Large intestine (tissue), 12 donors: ENCODE data around the gene ERH. TPM values are rescaled to one million over a fixed set of nuclear protein-coding genes. Genes with fewer than 3 reads are reported as not detected.

Source experiments
- DNase-seq, 2 donors: peaks; one replicate each; pipeline versions ENCODE4 v3.0.0 to v3.0.0-alpha.2; 2013
- H3K27ac ChIP-seq: one replicate; pipeline ENCODE4 v1.5.1; 2013; ENCODE audit warnings: low read length
- H3K27me3 ChIP-seq: 2 replicates; pipeline ENCODE4 v1.6.1; 2013; ENCODE audit warnings: low read length; ENCODE audit not compliant: control insufficient read depth, insufficient read depth
- H3K36me3 ChIP-seq: 2 replicates; pipeline ENCODE4 v1.6.1; 2013; ENCODE audit warnings: low read length; ENCODE audit not compliant: control insufficient read depth, insufficient read depth
- H3K4me1 ChIP-seq: one replicate; pipeline ENCODE4 v1.6.1; 2013; ENCODE audit warnings: low read length; ENCODE audit not compliant: control insufficient read depth, insufficient read depth
- H3K4me3 ChIP-seq: one replicate; pipeline ENCODE4 v1.5.1; 2013; ENCODE audit warnings: low read length
- H3K9me3 ChIP-seq: one replicate; pipeline ENCODE4 v1.6.1; 2013; ENCODE audit warnings: mild to moderate bottlenecking, low read depth, low read length, moderate library complexity; ENCODE audit not compliant: control insufficient read depth
- WGBS: methylation state at CpG from one replicate; pipeline ENCODE4 v1.1.5; 2013; ENCODE audit warnings: low lambda C conversion rate; ENCODE audit not compliant: insufficient coverage; 5-methylcytosine and 5-hydroxymethylcytosine counted together
- long read RNA-seq, 11 donors: transcript quantifications; one replicate each; lab custom pipeline, GENCODE V29; 2026
- polyA plus RNA-seq: library from polyadenylated mRNA; unstranded; fragments of 120-200 nt; gene quantifications from one replicate; pipeline ENCODE4 v1.2.1, GENCODE V29; 2013

The ERH gene
- 163 TPM for polyA plus RNA-seq
- long read RNA-seq, donor 1, transcript ERH-203 (4 exons, 1,124 nt), result major isoform, 86 of 88 reads
- long read RNA-seq, donor 1, partial matches to known transcripts, result 0 of 88 reads
- long read RNA-seq, donor 1, other reads (novel, unspliced or antisense), result 0 of 88 reads
- long read RNA-seq, donor 2, transcript ERH-202 (3 exons, 586 nt), result minor isoform, 7 of 211 reads
- long read RNA-seq, donor 2, transcript ERH-203 (4 exons, 1,124 nt), result major isoform, 185 of 211 reads
- long read RNA-seq, donor 2, partial matches to known transcripts, result 19 of 211 reads
- long read RNA-seq, donor 2, other reads (novel, unspliced or antisense), result 0 of 211 reads
- long read RNA-seq, donor 3, result 0 reads
- long read RNA-seq, donor 4, transcript ERH-203 (4 exons, 1,124 nt), result major isoform, 20 of 20 reads
- long read RNA-seq, donor 4, partial matches to known transcripts, result 0 of 20 reads
- long read RNA-seq, donor 4, other reads (novel, unspliced or antisense), result 0 of 20 reads
- long read RNA-seq, donor 5, transcript ERH-203 (4 exons, 1,124 nt), result major isoform, 91 of 93 reads
- long read RNA-seq, donor 5, partial matches to known transcripts, result 0 of 93 reads
- long read RNA-seq, donor 5, other reads (novel, unspliced or antisense), result 0 of 93 reads
- long read RNA-seq, donor 6, transcript ERH-203 (4 exons, 1,124 nt), result major isoform, 163 of 175 reads
- long read RNA-seq, donor 6, partial matches to known transcripts, result 6 of 175 reads
- long read RNA-seq, donor 6, other reads (novel, unspliced or antisense), result 0 of 175 reads
- long read RNA-seq, donor 7, transcript ERH-203 (4 exons, 1,124 nt), result major isoform, 96 of 105 reads
- long read RNA-seq, donor 7, partial matches to known transcripts, result 6 of 105 reads
- long read RNA-seq, donor 7, other reads (novel, unspliced or antisense), result 0 of 105 reads
- long read RNA-seq, donor 8, transcript ERH-203 (4 exons, 1,124 nt), result major isoform, 221 of 242 reads
- long read RNA-seq, donor 8, transcript ERH-202 (3 exons, 586 nt), result minor isoform, 9 of 242 reads
- long read RNA-seq, donor 8, partial matches to known transcripts, result 12 of 242 reads
- long read RNA-seq, donor 8, other reads (novel, unspliced or antisense), result 0 of 242 reads
- long read RNA-seq, donor 9, transcript ERH-202 (3 exons, 586 nt), result minor isoform, 5 of 194 reads
- long read RNA-seq, donor 9, transcript ERH-203 (4 exons, 1,124 nt), result major isoform, 180 of 194 reads
- long read RNA-seq, donor 9, partial matches to known transcripts, result 8 of 194 reads
- long read RNA-seq, donor 9, other reads (novel, unspliced or antisense), result 0 of 194 reads
- long read RNA-seq, donor 10, transcript ERH-203 (4 exons, 1,124 nt), result major isoform, 223 of 235 reads
- long read RNA-seq, donor 10, partial matches to known transcripts, result 8 of 235 reads
- long read RNA-seq, donor 10, other reads (novel, unspliced or antisense), result 0 of 235 reads
- long read RNA-seq, donor 11, transcript ERH-202 (3 exons, 586 nt), result minor isoform, 6 of 163 reads
- long read RNA-seq, donor 11, transcript ERH-203 (4 exons, 1,124 nt), result major isoform, 151 of 163 reads
- long read RNA-seq, donor 11, partial matches to known transcripts, result 6 of 163 reads
- long read RNA-seq, donor 11, other reads (novel, unspliced or antisense), result 0 of 163 reads

DNA sequence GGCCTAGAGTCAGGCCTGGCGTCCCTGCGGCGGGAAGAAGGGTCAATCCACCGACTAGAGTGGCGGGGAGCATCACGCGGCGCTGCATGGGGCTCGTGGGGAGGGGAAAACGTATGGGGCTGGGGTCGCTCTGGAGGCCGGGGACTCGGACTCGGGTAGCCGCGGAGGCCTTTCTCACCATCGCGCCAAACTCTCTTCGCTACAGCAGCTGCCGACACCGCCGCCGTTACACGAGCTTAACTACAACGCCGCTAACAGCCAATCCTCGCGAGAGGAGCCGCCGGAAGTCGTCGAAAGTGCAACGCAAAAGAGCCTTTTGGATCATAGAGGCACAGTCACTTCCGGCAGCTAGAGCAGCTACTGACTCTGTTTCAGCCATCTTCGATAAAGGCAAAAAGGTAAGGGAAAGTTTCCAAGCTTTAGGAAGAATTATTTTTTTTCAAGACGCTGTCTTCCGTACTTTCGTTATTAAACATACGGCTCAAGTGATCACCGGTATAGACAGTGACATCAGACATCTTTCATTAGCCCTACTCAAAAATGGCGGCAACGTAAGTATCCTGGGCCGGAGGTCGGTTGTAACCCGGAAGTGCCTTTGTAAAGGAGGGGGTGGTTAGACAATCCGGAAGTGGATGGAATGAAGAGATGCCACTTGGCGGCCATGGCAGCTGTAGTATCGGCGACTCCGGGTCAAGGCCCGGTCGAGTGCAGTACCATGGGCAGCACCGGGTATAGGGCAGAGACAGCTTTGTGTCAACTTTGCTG lies at the start of gene ERH, which contains the start of gene SLC39A9:
ERH (minus strand) TSS at position 247 of the 765 bp plus-strand sequence; CDS start at position 181, 66 bp downstream.
SLC39A9 (plus strand) TSS at position 640 of the 765 bp plus-strand sequence. CDS start 678 bp downstream, outside the sequence.
- Histone ChIP-seq H3K9me3 (no peaks in the 10 kb centered on the region), H3K4me3 (peak within 1 kb of the TSS; percentile 95), H3K4me1 (no peaks in the 10 kb centered on the region), H3K27ac (peak within 1 kb of the TSS; percentile 84), H3K36me3 (peaks cover 25% of the 10 kb centered on the region), H3K27me3 (no peaks in the 10 kb centered on the region)
- WGBS, result no CpG with 5 or more reads among the region's 53 CpGs
- peak; percentile 95 to 99 for DNase-seq

DNA sequence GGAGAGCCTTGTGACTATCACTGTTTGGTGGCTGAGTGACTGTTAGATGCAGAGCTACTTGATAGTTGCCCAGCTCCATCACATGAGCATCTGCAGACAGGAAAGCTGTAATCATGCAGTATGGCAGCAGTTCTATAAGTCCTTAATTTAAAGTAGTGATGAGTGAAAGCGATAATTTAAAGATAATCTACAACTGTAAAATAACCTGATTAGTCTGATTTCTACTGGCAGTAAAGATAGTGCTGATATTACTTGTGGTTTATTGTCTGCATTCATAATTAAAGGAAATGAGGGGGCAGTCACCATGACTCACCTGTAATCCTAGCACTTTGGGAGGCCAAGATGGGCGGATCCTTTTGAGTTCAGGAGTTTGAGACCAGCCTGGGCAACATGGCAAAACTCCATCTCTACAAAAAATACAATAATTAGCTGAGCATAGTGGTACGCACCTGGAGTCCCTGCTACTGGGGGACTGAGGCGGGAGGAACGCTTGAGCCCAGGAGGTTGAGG lies 45.3 kb upstream of the ERH start:
- WGBS, result 100% methylated on average over 3 of the region's 5 CpGs
- no peak overlapping the region for H3K4me3 ChIP-seq
- no peaks in the 10 kb centered on the region for H3K4me1 ChIP-seq
- no peak for DNase-seq
- no peak overlapping the region for H3K27ac ChIP-seq
- H3K36me3 ChIP-seq, result peaks cover 14% of the 10 kb centered on the region
- no peaks in the 10 kb centered on the region for H3K27me3 ChIP-seq
- H3K9me3 ChIP-seq, result no peaks in the 10 kb centered on the region

DNA sequence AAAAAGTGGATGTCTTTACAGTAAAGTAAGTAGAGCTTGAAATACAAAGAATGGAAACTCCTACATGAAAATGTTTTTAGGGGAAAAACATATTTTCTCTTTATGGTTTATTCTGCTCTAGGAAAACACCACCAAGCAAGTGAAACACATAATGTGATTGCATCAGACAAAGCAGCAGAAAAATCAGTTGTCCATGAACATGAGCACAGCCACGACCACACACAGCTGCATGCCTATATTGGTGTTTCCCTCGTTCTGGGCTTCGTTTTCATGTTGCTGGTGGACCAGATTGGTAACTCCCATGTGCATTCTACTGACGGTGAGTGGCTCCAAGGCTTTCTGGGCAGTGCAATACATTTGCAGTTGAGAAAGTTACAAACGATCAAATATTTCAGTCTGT lies 43.8 kb upstream of the ERH start:
- H3K4me1 ChIP-seq, result no peaks in the 10 kb centered on the region
- no CpG with 5 or more reads among the region's 5 CpGs for WGBS
- H3K27me3 ChIP-seq, result no peaks in the 10 kb centered on the region
- H3K4me3 ChIP-seq, result no peak overlapping the region
- no peak overlapping the region for H3K27ac ChIP-seq
- H3K9me3 ChIP-seq, result no peaks in the 10 kb centered on the region
- H3K36me3 ChIP-seq, result peaks cover 14% of the 10 kb centered on the region
- DNase-seq, result no peak

DNA sequence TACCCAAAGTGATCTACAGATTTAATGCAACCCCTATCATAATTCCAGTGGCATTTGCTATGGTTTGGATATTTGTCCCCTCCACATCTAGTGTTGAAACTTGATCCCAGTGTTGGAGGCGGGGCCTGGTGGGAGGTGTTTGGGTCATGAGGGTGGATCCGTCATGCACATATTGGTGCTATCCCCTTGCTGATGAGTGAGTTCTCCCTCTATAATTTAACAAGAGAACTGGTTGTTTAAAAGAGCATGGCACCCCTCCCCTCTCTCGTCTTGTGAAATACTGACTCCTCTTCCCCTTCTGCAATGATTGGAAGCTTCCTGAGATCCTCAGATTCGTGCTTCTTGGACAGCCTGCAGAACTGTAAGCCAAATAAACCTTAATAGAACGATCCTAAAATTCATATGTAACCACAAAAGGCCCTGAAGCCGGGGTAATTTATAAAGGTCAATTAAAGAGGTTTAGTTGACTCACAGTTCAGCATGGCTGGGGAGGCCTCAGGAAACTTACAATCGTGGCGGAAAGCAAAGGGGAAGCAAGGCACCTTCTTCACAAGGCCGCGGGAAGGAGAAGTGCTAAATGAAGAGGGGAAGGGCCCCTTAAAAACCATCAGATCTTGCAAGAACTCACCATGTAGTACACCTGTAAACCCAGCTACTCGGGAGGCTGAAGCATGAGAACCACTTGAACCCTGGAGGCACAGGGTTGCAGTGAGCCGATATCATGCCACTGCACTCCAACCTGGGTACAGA lies 41.6 kb upstream of the ERH start:
- 100% methylated on average over 1 of the region's 12 CpGs for WGBS

DNA sequence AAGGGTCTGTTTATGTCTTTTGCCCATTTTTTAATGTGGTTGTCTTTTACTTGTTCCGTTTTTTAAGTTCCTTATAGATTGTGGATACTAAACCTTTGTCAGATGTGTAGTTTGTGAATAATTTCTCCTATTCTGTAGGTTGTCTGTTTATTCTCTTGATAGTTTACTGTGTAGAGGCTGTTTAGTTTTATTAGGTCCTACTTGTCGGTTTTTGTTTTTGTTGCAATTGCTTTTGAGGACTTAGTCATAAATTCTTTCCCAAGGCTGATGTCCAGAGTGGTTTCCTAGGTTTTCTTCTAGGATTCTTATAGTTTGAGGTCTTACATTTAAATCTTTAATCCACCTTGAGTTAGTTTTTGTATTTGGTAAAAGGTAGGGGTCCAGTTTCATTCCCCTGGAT lies 34.3 kb upstream of the ERH start:
- no peaks in the 10 kb centered on the region for H3K4me1 ChIP-seq
- DNase-seq, result no peak
- H3K27me3 ChIP-seq, result no peaks in the 10 kb centered on the region
- H3K4me3 ChIP-seq, result no peak overlapping the region
- 83% methylated on average over 1 of the region's 2 CpGs for WGBS
- H3K27ac ChIP-seq, result no peak overlapping the region
- H3K9me3 ChIP-seq, result no peaks in the 10 kb centered on the region
- H3K36me3 ChIP-seq, result no peaks in the 10 kb centered on the region

More for the DNA sequence above, 41.6 kb upstream of the ERH start:
- H3K27ac ChIP-seq, result no peak overlapping the region
- no peaks in the 10 kb centered on the region for H3K9me3 ChIP-seq
- no peak for DNase-seq
- H3K36me3 ChIP-seq, result peaks cover 13% of the 10 kb centered on the region
- no peaks in the 10 kb centered on the region for H3K27me3 ChIP-seq
- no peaks in the 10 kb centered on the region for H3K4me1 ChIP-seq
- H3K4me3 ChIP-seq, result no peak overlapping the region

DNA sequence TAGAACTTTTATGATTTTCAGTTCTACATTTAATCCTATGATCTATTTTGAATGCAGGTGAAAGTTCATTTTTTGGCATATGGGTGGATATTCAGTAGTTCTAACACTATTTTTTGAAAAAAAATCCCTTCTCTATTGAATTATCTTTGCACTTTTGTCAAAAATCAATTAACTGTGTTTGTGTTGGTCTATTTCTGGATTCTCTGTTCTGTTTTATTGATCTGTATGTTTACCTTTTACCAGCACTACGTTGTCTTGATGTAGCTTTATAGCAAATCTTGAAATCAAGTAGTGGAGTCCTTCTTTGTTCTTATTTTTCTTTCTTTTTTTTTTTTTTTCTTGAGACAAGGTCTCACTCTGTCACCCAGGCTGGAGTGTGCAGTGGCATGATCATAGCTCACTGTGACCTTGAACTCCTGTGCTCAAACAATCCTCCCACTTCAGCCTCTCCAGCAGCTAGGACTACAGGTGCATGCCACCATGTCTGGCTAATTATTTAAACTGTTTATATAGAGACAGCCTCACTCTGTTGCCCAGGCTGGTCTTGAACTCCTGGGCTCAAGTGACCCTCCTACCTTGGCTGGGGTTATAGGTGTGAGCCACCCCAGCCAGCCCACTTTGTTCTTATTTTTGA lies 32.3 kb upstream of the ERH start:
- DNase-seq, result no peak
- H3K27me3 ChIP-seq, result no peaks in the 10 kb centered on the region
- no peaks in the 10 kb centered on the region for H3K9me3 ChIP-seq
- no peak overlapping the region for H3K4me3 ChIP-seq
- H3K27ac ChIP-seq, result no peak overlapping the region
- H3K36me3 ChIP-seq, result peaks cover 16% of the 10 kb centered on the region
- no CpG with 5 or more reads among the region's 1 CpG for WGBS
- H3K4me1 ChIP-seq, result no peaks in the 10 kb centered on the region

DNA sequence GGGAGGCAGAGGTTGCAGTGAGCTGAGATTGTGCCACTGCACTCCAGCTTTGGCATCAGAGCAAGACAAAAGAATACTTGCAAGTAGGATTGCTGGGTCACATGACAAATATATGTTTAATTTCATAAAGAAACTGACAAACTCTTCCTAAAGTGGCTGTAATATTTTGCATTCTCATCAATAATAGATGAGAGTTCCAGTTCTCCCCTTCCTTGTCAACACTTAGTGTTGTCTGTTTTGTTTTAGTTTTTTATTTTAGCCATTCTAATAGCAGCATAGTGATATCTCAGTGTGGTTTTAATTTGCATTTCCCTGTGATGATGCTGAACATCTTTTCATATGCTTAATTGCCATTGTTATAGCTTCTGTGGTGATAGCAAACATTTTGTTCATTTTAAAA lies 31.5 kb upstream of the ERH start:
- Histone ChIP-seq H3K9me3 (no peaks in the 10 kb centered on the region), H3K4me3 (no peak overlapping the region), H3K27me3 (no peaks in the 10 kb centered on the region), H3K36me3 (peaks cover 19% of the 10 kb centered on the region), H3K4me1 (no peaks in the 10 kb centered on the region), H3K27ac (no peak overlapping the region)
- DNase-seq, result no peak

DNA sequence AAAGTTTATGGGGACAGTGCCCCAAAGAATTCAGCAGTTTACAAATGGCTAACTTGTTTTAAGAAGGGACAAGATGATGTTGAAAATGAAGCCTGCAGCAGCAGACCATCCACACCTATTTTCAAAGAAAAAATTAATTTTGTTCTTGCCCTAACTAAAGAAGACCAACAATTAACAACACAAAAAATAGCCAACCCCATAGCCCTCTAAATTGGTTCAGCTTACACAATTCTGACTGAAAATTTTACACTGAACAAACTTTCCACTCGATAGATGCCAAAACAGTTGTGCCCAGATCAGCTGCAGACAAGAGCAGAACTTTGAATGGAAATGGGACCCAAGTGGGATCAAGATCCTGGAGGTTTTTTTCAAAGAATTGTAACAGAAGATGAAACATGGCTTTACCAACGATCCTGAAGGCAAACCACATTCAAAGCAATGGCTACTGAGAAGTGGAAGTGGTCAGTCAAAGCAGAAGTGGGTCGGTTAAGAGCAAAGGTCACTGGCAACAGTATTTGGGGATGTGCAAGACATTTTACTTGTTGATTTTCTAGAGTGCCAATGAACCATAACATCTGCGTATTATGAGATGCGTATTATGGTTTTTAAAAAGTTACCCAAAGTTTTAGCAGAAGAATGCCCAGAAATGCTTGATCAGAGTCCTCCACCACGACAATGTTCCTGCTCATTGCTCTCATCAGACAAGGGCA lies 30.3 kb upstream of the ERH start:
- DNase-seq, result no peak
- H3K27me3 ChIP-seq, result no peaks in the 10 kb centered on the region
- no peaks in the 10 kb centered on the region for H3K9me3 ChIP-seq
- H3K27ac ChIP-seq, result no peak overlapping the region
- no peaks in the 10 kb centered on the region for H3K4me1 ChIP-seq
- H3K4me3 ChIP-seq, result no peak overlapping the region
- 95% methylated on average over 4 of the region's 6 CpGs for WGBS
- peaks cover 24% of the 10 kb centered on the region for H3K36me3 ChIP-seq
